ENCODE measurements around the gene KIRREL3.

DNA sequence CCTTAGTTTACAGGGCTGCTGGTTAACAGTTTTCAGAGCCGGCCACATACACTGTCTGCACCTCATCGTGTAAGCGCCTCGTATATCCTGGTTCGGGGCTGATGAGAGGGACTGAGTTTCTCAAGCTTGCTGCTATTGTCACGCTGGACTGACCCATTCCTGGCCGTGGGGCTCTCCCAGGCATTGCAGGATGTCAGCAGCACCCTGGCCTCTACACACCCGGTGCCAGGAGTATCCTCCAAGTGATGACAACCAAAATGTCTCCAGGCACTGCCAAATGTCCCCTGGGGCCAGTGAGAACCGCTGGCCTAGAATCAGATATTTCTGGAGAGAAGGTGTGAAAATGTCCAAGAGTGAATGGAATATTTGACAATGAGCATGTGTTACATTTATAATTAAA lies 562.3 kb downstream of the KIRREL3 start:
- no peak for TF ChIP-seq SP1 (CRISPR knock-in tag; IDR thresholded peaks at IDR 0.05)
- TF ChIP-seq FUS (optimal IDR thresholded peaks at IDR 0.05; ENCODE audit: low read depth, low read length), result no peak
- TF ChIP-seq HNRNPL (IDR thresholded peaks at IDR 0.05; ENCODE audit: low read depth, low read length), result no peak
- TF ChIP-seq MECOM (CRISPR knock-in tag; IDR thresholded peaks at IDR 0.05), result no peak
- TF ChIP-seq POLR2A (conservative IDR thresholded peaks at IDR 0.05), result no peak
- TF ChIP-seq, protein P1, sequence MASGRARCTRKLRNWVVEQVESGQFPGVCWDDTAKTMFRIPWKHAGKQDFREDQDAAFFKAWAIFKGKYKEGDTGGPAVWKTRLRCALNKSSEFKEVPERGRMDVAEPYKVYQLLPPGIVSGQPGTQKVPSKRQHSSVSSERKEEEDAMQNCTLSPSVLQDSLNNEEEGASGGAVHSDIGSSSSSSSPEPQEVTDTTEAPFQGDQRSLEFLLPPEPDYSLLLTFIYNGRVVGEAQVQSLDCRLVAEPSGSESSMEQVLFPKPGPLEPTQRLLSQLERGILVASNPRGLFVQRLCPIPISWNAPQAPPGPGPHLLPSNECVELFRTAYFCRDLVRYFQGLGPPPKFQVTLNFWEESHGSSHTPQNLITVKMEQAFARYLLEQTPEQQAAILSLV (tag; IDR thresholded peaks at IDR 0.05), result no peak
- TF ChIP-seq MTA1 (IDR thresholded peaks at IDR 0.05; ENCODE audit: borderline replicate concordance), result no peak
- no peak for TF ChIP-seq ETV6 (IDR thresholded peaks at IDR 0.05; ENCODE audit: borderline replicate concordance in 1 of 2, low read depth in 2 of 2, low read length in 1 of 2)
- TF ChIP-seq ETV6 (CRISPR knock-in tag; IDR thresholded peaks at IDR 0.05; ENCODE audit: borderline replicate concordance), result no peak
- TF ChIP-seq, protein P2, sequence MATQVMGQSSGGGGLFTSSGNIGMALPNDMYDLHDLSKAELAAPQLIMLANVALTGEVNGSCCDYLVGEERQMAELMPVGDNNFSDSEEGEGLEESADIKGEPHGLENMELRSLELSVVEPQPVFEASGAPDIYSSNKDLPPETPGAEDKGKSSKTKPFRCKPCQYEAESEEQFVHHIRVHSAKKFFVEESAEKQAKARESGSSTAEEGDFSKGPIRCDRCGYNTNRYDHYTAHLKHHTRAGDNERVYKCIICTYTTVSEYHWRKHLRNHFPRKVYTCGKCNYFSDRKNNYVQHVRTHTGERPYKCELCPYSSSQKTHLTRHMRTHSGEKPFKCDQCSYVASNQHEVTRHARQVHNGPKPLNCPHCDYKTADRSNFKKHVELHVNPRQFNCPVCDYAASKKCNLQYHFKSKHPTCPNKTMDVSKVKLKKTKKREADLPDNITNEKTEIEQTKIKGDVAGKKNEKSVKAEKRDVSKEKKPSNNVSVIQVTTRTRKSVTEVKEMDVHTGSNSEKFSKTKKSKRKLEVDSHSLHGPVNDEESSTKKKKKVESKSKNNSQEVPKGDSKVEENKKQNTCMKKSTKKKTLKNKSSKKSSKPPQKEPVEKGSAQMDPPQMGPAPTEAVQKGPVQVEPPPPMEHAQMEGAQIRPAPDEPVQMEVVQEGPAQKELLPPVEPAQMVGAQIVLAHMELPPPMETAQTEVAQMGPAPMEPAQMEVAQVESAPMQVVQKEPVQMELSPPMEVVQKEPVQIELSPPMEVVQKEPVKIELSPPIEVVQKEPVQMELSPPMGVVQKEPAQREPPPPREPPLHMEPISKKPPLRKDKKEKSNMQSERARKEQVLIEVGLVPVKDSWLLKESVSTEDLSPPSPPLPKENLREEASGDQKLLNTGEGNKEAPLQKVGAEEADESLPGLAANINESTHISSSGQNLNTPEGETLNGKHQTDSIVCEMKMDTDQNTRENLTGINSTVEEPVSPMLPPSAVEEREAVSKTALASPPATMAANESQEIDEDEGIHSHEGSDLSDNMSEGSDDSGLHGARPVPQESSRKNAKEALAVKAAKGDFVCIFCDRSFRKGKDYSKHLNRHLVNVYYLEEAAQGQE (IDR thresholded peaks at IDR 0.05; ENCODE audit: borderline replicate concordance), result no peak
- TF ChIP-seq, protein P2 (CRISPR knock-in tag; IDR thresholded peaks at IDR 0.05; ENCODE audit: low read depth), result no peak
- TF ChIP-seq BRCA1 (IDR thresholded peaks at IDR 0.05), result no peak
- TF ChIP-seq BRCA1 (CRISPR knock-in tag; IDR thresholded peaks at IDR 0.05), result no peak
- no peak for TF ChIP-seq EZH2 (IDR thresholded peaks at IDR 0.05; ENCODE audit: borderline replicate concordance, low read depth, low read length)
- no peak for TF ChIP-seq GABPB1 (CRISPR knock-in tag; IDR thresholded peaks at IDR 0.05)

All from K562 (cell line).